Cardiac septum (tissue), 1 donor: Measurements from ENCODE around the gene CPB2. TPM values are rescaled to one million over a fixed set of nuclear protein-coding genes. Genes with fewer than 3 reads are reported as not detected.

ENCODE experiments used
- DNase-seq: peaks from one replicate; pipeline ENCODE4 v3.0.0-alpha.2; 2020; ENCODE audit warnings: low spot score
- intact Hi-C: fragments of 100-400 bp; cut with DNase I; formaldehyde crosslinking; loops from one replicate; pipeline ENCODE4 v1.14.0; 2022
- total RNA-seq: library from RNA; stranded (reverse); fragmentation: NEBNext Ultra II Directional; extraction: Animal tissue kit (Norgen Biotek cat#: 25700); gene quantifications from one replicate; pipeline ENCODE4 v1.2.1, GENCODE V29; 2021
- donor health status: DM: no; HTN: no; CAD: no.

CPB2 gene
- total RNA-seq, 1 donor from 2014 or later = not detected

DNA sequence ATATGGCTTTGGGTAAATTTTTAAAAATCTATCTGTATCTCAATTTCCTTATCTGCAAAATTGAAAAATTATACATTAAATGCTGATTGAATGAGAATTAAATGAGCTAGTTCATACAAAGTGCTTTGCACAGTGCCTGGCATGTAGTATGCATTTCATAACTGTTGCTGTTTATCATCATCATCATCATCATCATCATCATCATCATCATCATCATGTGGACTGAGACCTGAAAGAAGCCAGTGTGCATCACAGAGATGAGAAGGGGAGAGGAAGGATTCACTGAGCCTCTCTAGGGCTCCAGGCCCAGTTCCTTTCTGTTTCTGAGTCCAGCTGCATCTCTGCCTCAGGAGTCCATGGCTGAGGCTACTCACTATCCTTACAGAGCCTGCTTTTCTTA, 45.4 kb downstream of the CPB2 start:
- intact Hi-C loops = no loop called here
- DNase-seq = no peak

DNA sequence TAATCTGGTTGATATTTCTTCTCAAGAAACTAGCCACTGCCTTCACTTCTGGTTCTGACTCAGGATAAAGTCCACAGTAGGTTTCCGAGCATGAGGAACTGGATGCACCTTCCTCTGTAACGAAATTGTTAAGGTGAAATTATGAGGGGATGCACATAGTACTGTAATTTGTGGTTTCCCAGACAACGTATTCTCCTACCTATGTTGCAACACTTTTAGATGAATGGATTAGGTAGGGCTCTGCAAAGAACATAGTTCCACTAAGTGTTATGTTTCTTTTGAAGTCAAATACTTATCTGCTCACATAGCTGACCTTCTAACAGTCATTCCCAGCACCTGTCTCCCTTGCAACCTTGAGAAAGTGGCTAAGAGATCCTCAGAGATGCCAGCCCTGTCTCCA, 46.6 kb downstream of the CPB2 start:
- intact Hi-C loops = no loop called here
- DNase-seq = no peak

DNA sequence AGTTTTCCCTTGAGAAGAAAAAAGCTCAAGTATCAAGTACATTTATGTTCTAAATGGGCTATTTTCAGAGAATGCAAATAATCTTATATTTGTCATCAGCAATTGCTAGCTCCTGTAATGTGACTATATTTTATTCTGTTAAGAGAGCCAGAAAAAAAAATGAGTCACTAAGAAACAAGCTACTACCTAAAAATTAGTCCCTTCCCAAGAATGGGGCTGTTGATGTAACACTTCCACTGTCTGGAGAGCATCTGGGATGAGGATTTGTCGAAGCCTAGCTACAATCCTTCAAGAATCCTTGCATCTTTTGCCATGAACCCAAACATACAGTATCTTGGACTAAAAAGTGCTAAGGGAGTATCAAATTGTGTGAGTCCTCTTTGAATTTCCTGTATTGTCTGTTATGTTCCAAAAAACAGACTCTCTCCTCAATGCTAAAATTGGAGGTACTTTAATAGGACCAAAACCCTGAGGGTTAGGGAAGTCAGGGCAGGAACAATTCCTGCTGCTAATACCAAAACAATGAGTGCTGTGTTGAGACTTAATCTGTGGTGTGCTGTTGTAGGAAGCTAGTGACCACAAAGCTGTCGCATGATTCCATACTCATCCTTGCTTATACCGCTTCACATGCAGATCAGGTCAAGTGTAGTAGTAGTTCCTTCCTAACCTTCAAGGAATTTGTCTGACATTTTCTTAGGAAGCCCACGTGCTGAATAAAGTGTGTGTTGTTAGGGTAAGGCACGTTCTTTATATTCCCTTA, 47.4 kb downstream of the CPB2 start:
- intact Hi-C loops = no loop called here
- no peak for DNase-seq

DNA sequence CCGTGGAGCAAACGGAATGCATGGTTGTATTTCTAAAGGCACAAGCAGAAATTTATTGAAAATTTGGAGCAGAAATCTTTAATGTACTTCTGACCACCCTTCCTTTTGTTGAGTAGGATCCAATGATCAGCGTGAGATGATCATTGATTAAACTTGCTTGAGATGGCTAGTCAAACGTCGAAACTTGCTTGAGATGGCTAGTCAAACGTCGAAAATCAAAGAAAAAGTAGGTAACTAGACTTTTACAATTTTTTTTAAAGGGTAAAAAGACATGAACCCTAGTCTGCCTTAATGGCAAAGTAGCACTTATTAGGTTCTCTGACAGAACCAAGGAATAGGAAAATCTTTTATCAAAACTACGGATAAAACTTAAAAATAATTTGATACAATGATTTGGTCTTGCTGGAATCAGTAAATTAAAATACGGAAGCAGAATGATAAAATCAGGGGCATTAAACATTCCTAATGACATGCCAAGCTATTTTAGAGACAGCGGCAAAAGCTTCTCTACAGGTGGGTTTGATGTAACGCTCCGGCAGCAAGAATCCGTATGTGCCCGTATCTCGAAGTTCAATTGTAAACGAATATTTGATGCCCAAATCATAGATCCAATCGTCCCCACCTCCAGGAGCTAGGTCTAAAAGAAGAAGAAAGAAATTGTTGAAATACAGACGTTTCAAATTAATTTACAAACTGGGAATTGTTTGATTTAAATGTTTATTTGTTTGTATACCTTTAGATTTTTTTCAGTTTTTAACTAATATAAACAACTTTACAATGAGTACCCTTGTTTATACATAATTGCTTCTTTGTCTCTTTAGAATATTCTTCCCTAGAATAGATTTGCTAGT, 51.4 kb downstream of the CPB2 start:
- intact Hi-C loops = no loop called here
- DNase-seq = no peak

DNA sequence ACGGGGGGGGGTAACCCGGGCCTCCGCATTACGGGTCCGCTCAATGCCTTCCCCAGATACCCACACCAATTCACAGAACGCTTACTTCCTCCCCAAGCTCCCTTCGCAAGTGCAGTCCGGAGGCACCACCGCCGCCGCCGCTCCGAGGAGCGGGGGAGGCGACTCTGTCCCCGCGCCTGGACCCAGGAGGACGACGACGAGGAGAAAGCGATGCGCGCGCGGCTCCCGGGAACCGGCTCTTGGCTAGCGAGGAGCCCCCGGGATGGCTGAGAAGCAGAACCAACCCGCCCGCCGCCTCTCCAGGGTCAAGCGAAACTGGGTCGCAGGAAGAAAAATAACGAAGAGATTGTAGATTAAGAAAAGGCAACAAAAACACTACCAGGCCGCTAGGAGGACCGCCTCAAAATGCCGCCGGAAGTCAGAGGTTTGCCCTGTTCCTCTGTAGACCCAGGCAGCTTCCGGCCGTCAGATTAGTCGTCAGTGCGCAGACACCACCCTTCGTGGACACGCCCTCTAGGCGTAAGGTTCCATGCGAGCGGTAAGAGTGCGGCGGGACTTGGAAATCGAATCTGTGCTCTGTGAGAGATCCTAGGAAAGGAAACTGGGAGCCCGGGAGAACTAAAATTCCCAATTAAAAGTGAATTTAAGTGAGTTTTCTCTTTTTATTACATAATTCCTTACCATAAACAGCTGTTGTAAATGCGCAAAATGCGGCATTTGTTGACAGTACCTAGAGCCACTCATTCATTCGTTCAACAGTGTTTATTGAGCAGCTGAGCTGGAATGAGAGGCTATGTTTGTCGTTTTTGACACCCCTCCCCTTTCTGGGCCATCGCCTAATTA, 52.3 kb downstream of the CPB2 start, which contains the start of gene ZC3H13:
ZC3H13 (minus strand) TSS at position 428 of the 843 bp plus-strand sequence. CDS start 7,239 bp downstream, outside the sequence.
- peak; percentile 97 for DNase-seq
- intact Hi-C loops = no loop called here

DNA sequence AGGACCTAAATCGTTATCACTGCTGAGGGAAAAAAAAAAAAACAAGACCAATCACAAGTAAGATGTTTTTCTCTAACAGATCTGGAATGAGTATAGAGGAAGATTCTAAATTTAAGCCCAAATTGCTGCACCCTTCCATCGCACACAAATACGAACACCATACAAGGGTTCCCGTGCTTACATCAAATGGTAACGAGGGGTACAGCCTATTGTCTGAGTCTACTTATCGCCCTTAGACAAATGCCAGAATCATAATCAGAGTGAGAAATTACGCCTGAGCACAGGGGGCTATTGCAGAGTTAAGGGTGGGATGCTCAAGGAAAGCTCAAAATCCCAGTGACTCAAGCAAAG, 52.9 kb downstream of the CPB2 start:
- no peak for DNase-seq
- intact Hi-C loops = no loop called here

DNA sequence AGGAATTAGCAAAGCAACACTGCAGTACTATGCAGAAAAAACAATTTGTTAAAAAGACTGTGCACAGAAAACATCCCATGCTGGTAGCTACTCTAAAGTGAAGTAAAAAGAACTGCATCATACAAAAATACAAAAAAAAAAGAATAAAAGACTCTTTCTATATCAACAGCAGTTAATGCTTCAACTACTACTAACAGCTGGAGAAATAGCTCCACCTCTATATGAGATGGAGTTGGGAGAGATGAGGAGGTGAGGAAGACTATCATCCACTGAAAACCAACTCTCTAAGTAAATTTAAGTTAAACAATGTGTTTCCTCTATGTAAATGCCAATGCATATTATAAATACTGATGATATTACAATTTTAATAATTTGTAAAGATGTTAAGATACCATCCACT, 54.1 kb downstream of the CPB2 start:
- intact Hi-C loops = no loop called here
- no peak for DNase-seq

DNA sequence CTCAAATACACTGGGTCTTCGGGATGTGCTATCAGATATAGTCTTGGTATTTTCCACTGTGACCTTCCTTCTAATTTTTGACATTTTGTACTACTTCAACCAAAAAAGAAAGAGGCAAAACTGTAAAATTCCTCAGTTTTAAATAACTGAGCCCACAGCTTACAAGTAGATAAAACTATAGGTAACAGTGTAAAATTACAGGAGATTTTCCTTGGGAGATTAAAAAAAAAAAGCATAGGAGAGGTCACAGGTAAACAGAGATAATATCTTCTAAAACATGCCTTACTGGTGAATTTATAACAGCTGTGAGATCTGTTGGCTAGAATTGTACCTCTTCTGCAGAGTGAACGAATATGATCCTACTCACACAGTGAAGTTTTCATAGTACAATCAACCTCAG, 59.4 kb downstream of the CPB2 start:
- DNase-seq = no peak
- intact Hi-C loops = no loop called here

DNA sequence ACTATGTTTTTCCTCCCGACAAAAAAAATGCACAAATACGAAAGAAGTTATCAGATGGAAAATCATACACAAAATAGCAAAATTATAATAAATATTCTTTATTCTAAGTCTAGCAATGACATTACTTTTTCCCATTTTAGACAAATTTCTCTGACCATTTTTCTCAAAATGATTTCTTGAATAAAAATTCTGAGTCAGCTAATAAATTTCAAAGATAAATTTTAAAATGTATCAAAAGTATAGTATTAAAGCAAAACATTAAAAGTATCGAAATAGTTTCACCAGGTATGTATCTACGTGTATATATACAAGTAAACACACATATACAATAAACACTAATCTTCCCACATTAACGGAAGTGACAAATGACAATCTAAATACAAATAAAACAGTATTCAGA, 61.2 kb downstream of the CPB2 start:
- intact Hi-C loops = no loop called here
- no peak for DNase-seq

DNA sequence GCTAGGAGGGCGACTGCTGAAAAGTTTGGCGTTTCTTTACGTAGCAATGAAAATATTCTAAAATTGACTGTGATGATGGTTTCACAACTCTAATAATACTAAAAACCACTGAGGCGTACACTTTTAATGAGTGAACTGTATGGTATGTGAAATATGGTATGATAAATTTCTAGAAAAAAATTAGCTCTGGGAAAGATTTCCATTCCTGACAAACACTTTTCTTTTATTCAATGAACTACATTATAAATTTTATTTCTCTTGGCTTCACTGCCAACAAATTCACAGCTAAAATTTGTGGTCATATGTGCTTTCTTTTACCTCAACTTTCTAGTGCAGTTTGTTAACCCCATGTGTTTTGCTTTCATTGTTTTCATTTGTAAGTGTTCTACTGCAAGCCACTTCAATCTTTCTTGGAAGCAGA, 63.4 kb downstream of the CPB2 start:
- no peak for DNase-seq
- intact Hi-C loops = no loop called here

DNA sequence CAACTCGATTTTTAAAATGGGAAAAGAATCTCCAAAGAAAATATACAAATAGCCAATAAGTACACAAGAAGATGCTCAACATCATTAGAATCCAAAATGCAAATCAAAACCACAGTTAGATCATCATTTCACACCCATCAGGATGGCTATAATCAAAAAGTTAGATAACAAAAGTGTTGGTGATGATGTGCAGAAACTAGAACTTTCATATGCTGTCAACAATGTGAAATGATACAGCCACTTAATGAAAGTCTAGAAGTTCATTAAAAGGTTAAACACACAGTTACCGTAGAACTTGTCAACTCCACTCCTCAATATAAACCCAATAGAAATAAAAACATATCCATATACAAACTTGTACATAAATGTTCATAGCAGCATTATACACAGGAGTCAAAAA, 64.1 kb downstream of the CPB2 start:
- intact Hi-C loops = no loop called here
- no peak for DNase-seq

DNA sequence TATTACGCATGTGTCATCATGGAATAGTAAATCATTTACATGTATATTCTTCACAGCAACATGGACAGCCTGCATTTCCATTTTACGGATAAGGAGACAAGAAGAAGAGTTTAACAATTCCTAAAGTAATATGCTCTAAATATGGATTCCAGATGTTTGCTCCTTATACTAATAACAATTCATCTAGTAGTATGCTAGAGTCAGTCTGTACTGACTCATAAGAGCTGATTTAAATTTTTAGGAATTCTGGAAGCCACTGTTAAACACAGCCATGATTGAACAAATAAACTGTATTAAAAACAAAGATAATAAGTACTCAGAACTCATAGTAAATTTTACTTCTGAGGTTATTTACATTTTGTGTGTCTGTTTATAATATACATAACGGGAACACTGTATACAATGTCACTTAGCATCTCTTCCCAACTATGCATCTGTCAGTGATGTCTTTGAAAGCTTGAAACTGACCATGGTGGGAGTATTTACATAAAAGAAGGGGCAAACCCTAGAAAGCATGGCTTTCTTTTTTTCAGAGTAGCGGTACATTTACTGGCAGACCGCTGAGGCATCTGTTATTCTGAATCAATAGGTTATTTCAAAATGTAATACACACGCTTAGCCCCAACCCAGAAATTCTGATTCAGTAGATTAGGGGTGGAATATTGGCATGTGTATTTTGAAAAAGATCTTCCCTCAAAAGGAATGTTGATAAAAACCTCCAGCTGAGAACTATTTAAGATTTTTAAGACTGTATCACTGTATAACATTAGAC, 65.2 kb downstream of the CPB2 start:
- DNase-seq = no peak
- intact Hi-C loops = no loop called here

DNA sequence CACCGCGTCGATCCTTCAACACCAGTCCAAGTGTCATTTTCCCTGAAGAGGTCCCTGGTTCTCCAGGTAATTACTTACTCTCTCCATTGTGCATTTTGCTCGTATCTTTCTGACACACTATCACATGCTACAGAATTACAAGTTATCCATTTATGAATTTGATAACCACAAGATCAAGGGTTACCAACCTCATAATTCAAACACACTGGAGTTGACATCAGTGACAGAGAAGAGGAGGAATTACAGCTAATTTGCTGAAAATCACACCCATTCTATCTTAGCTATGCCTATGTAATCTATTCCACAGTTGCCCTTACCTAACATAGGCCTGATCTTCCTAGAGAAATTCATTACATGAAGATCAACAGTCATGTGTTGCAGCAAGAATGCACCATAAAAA, 66.5 kb downstream of the CPB2 start:
- no peak for DNase-seq
- intact Hi-C loops = no loop called here

DNA sequence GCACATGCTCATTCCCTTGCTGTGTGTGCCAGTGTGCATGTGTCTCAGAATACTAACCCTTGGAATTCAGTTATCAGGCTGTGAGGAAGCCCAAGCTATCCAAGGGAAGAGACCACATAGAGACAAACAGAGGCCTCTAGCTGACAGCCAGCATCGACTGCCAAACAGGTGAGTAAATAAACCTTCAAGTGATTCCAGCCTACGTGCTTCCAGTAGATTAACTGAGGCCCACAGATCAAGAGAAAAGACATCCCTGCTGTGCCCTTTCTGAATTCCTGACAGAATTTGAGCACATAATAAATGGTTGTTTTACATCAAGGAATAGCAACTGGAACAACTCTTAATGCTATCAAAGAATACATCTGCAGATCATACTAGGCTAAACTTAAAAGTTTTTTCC, 69.8 kb downstream of the CPB2 start:
- no peak for DNase-seq
- intact Hi-C loops = no loop called here

DNA sequence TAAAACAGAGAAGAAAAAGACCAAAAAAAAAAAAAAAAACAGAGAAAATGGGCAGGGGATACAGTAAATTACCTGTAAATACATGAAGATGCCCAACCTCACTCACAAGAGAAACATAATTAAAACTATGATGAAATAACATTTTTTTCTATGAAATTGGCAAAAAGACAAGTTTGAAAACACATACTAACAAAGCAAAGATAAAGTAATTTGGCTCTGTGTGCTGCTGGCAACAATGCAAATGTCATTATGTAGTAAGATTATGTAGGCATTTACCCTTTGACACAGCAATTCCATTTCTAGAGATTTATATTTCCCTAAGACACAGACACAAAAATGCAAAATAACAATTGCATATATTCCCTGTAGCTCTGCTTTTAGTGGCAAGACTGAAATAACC, 72.5 kb downstream of the CPB2 start:
- no peak for DNase-seq
- intact Hi-C loops = no loop called here

DNA sequence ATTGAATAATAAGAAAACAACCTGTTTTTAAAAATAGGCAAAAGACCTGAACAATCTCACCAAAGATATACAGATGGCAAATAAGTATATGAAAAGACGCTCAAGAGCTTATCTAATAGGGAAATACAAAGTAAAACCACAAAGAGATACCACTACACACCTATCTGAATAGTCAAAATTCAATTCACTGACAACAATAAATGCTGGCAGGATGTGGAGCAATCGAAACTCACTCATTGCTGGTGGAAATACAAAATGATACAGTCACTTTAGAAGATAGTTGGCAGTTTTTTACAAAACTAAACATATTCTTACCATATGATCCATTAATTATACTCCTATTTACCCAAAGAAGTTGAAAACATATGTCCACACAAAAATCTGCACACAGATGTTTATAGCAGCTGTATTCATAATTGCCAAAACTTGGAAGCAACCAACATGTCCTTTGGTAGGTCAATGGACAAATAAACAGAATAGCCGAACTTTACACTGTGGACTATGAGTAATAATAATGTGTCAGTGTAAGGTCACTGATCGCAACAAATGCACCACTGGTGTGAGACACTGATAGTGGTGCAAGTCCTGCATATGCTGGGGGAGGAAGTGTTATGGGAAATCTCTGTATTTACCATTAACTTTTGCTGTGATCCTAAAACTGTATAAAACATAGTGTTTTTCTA, 73.1 kb downstream of the CPB2 start:
- DNase-seq = no peak
- intact Hi-C loops = no loop called here

DNA sequence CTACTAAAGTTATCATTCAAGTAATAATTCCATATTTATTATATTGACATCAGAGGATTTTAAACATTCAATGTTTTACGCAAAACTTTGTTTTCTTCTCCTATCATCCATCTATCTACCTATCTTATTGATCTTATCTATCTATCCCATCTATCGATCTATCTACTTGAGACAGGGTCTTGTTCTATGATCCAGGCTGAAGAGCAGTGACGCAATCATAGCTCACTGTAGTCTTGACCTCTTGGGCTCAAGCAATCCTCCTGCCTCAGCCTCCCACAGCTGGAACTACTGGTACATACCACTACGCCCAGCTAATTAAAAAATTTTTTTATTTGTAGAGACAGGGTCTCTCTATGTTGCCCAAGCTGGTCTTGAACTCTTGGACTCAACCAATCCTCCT, 79.7 kb downstream of the CPB2 start:
- no peak for DNase-seq
- intact Hi-C loops = no loop called here

DNA sequence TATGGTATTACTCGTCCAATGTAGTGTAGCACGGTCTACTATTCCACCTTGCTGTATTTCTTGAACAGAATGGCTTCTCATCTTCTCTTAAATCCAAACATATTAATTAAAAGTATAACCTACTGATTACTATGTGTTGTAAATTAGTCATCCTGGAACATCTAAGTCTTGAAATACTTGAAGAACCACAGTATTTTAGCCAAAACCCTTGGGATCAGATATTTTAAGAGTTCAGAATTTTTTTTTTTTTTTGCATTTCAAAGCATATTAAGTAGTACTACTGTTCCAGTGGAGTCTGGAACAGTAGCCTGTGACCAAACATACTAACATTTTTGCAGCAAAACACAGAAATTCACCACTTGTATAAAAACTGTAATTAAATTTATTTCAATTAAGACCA, 82.4 kb downstream of the CPB2 start:
- intact Hi-C loops = no loop called here
- no peak for DNase-seq

DNA sequence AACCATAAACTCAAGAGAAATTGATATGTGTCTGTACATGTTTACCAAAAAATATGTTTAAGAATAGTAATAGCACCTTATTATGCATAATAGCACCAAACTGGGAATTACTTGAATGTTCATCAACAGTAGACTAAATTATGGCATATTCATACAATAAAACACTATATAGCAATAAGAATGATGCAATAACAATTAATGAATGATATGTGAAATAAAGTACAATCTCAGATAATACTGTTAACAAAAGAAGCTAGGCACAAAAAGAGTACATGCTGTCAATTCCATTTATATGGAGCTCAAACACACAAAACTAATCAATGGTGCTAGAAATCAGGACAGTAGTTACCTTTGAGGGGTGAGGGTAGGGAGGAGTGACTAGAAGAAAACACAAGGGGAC, 88.6 kb downstream of the CPB2 start:
- no peak for DNase-seq
- intact Hi-C loops = loop anchor here (10.0 kb wide), 1 partner anchor 51 kb away; no protein-coding TSS in a partner anchor
